HG03196 (cell line): Measurements from ENCODE around the gene PDK4.

Source experiments
- ATAC-seq: cut with Tn5 transposase; IDR thresholded peaks from one replicate; pipeline ENCODE4 v1.9.1; 2021; ENCODE audit not compliant: unreplicated experiment

PDK4 gene

GRCh38 chr7:95596198-95597063 lies at the start of gene PDK4:
Gene PDK4, minus strand, starts transcription at chr7:95596516. Its CDS starts 223 bp downstream, at chr7:95596293.
- ATAC-seq: no peak

GRCh38 chr7:95642173-95642572 lies 45.9 kb upstream of the PDK4 start:
- ATAC-seq: no peak

GRCh38 chr7:95636140-95636940 lies 40.0 kb upstream of the PDK4 start:
- ATAC-seq: no peak

GRCh38 chr7:95632609-95633008 lies 36.3 kb upstream of the PDK4 start:
- no peak for ATAC-seq

GRCh38 chr7:95631527-95631926 lies 35.2 kb upstream of the PDK4 start:
- no peak for ATAC-seq

GRCh38 chr7:95630702-95631458 lies 34.6 kb upstream of the PDK4 start:
- no peak for ATAC-seq

- no peak for ATAC-seq
Observed at GRCh38 chr7:95628831-95629439, 32.6 kb upstream of the PDK4 start.

- ATAC-seq: no peak
Observed at GRCh38 chr7:95623788-95624187, 27.5 kb upstream of the PDK4 start.

GRCh38 chr7:95622859-95623258 lies 26.5 kb upstream of the PDK4 start:
- no peak for ATAC-seq

- no peak for ATAC-seq
Observed at GRCh38 chr7:95622001-95622549, 25.8 kb upstream of the PDK4 start.

- ATAC-seq: no peak
Observed at GRCh38 chr7:95621404-95621803, 25.1 kb upstream of the PDK4 start.

GRCh38 chr7:95620631-95621030 lies 24.3 kb upstream of the PDK4 start:
- ATAC-seq: no peak

- ATAC-seq: no peak
Observed at GRCh38 chr7:95619921-95620320, 23.6 kb upstream of the PDK4 start.

GRCh38 chr7:95619517-95619916 lies 23.2 kb upstream of the PDK4 start:
- no peak for ATAC-seq

- no peak for ATAC-seq
Observed at GRCh38 chr7:95614442-95614940, 18.2 kb upstream of the PDK4 start.

GRCh38 chr7:95611224-95611623 lies 14.9 kb upstream of the PDK4 start:
- ATAC-seq: no peak

GRCh38 chr7:95609277-95609971 lies 13.1 kb upstream of the PDK4 start:
- no peak for ATAC-seq

- peak; percentile 98 for ATAC-seq
Observed at GRCh38 chr7:95608359-95609173, 12.2 kb upstream of the PDK4 start.

- no peak for ATAC-seq
Observed at GRCh38 chr7:95607561-95607960, 11.2 kb upstream of the PDK4 start.
